SJCRH30 (cell line): ENCODE data around the gene CDH20. TPM values are rescaled to one million over a fixed set of nuclear protein-coding genes. Genes with fewer than 3 reads are reported as not detected.
A peak's percentile ranks its signal among the peaks of the same experiment; 100 is the strongest.
"Not testable (repeated sequence)": the region's sequence is repeated elsewhere in the genome, so short reads cannot be mapped to it uniquely, and the experiment has no call there.

ENCODE experiments used
- DNase-seq, 2 experiments: peaks; one replicate each; pipeline ENCODE4 v3.0.0-alpha.2; 2015 to 2020
- H3K27ac ChIP-seq: fragments of 250-450 bp; sonication (Bioruptor Pico); 2 replicates; pipeline ENCODE4 v1.5.1; 2020; ENCODE audit warnings: mild to moderate bottlenecking, moderate library complexity
- H3K27me3 ChIP-seq: fragments of 250-450 bp; sonication (Bioruptor Pico); 2 replicates; pipeline ENCODE4 v1.5.1; 2020; ENCODE audit warnings: mild to moderate bottlenecking, moderate library complexity
- H3K36me3 ChIP-seq: fragments of 250-450 bp; sonication (Bioruptor Pico); 2 replicates; pipeline ENCODE4 v1.5.1; 2020; ENCODE audit warnings: mild to moderate bottlenecking, moderate library complexity
- H3K4me1 ChIP-seq: fragments of 250-450 bp; sonication (Bioruptor Pico); 2 replicates; pipeline ENCODE4 v1.5.1; 2020; ENCODE audit warnings: mild to moderate bottlenecking, moderate library complexity
- H3K4me3 ChIP-seq: fragments of 250-450 bp; sonication (Bioruptor Pico); 2 replicates; pipeline ENCODE4 v1.5.1; 2020; ENCODE audit warnings: mild to moderate bottlenecking, moderate library complexity
- H3K9me3 ChIP-seq: fragments of 250-450 bp; sonication (Bioruptor Pico); replicated peaks from 2 replicates; pipeline ENCODE4 v1.5.1; 2020; ENCODE audit warnings: mild to moderate bottlenecking, moderate library complexity
- total RNA-seq: library from RNA; depleted of rRNA; stranded (reverse); fragments of >200 nt; shearing (Covaris generic); gene quantifications from 2 replicates; pipeline ENCODE4 v1.2.3, GENCODE V29; 2014

The CDH20 gene
- total RNA-seq, 1 experiment from 2014 or later: not detected

DNA sequence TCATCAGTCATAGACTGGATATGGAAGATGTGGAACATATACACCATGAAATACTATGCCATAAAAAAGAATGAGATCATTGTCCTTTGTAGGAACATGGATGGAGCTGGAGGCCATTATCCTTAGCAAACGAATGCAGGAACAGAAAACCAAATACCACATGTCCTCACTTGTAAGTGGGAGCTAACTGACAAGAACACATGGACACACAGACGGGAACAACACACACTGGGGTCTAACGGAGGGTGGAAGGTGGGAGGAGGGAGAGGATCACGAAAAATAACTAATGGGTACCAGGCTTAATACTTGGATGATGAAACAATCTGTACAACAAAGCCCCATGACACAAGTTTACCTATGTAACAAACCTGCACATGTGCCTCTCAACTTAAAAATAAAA lies 36.4 kb downstream of the CDH20 start:
- not testable (repeated sequence) for H3K27me3 ChIP-seq, H3K36me3 ChIP-seq, H3K9me3 ChIP-seq, H3K4me3 ChIP-seq
- DNase-seq: peak; percentile 57 to 76
- peaks cover 20% of the 10 kb centered on the region for H3K4me1 ChIP-seq
- peak overlapping the region; percentile 10; the same call in 1 of the 2 replicates for H3K27ac ChIP-seq

DNA sequence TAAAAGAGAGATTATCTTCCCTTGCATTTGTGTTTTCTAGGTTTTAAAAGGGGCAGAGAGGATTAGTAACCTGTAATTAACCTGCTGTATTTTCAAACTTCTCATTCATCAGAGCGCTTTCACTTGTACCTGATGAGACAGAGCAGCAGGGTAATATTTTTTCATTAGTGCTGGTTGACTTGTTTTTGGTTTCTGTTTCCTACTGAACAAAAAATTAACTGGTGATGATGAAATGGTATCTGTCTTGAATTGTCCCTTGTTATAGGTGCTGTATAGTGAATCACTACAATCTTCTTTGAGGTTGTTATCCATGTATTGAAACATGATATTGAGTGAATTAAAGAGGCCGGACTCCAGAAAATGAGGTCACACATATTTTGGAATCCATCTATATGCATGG lies 37.9 kb downstream of the CDH20 start:
- peaks cover 20% of the 10 kb centered on the region for H3K4me1 ChIP-seq
- no peak overlapping the region for H3K4me3 ChIP-seq
- H3K36me3 ChIP-seq: no peaks in the 10 kb centered on the region
- no peaks in the 10 kb centered on the region for H3K9me3 ChIP-seq
- no peak overlapping the region for H3K27ac ChIP-seq
- DNase-seq: no peak
- H3K27me3 ChIP-seq: no peaks in the 10 kb centered on the region

DNA sequence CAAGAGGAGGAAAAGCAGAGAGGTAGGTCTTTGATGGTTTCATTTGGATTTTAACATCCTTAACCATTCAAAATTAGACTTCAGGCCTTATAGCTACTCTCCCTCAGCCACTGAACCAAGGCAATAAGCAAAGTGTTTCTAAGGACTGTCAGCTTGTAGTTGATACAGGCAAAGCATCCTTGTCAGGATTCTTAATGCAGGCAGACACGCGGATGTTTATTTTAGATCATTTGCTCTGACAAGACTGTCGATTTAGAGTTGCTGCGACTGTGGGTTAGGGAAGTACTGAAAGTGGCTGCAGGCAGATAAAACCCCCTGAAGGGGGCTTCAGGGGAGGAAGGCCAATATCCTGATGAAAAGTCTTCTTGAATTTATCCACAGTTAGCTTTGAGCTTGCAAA lies 46.6 kb downstream of the CDH20 start:
- DNase-seq: no peak
- Histone ChIP-seq H3K4me1 (no peaks in the 10 kb centered on the region), H3K9me3 (no peaks in the 10 kb centered on the region), H3K36me3 (no peaks in the 10 kb centered on the region), H3K27me3 (no peaks in the 10 kb centered on the region), H3K27ac (no peak overlapping the region), H3K4me3 (no peak overlapping the region)

DNA sequence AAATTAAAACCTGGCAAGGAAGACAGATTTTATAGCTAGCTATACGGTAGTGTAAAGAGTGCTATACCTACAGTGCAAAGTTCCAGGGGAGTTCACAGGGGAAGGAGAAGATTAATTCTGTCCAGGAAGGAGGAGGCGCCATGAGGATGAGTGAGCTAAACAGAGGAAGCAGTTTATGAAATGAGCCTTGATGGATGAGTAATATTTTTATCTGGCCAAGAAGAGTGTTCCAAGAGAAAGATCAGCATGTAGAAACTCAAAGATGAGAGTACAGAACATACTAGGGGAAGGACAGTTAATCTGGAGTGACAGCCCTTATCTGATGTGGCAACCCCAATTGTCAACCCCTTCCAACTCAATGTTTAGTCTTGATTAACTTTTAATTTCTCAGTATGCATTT lies 54.8 kb downstream of the CDH20 start:
- no peak for DNase-seq

DNA sequence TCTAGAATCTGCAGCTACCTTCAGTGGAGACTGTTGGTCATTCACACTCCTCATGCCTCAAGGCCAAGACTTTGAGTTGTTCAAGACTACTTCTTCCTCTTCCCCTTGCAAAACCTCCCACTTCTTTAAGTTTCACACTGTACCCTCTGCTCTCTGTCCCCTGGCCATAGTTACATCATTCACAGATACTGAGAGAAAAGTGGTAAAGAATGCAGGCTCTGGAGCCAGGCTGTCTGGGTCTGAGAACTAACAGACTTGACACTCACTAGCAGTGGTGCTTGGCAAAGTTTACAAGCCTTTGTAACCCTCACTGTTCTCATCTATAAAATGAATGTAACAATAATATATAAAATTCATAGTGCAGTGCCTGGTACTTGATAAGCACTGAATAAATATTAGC lies 61.8 kb downstream of the CDH20 start:
- Histone ChIP-seq H3K36me3 (no peaks in the 10 kb centered on the region), H3K4me3 (no peak overlapping the region), H3K4me1 (no peaks in the 10 kb centered on the region), H3K27ac (no peak overlapping the region), H3K9me3 (no peaks in the 10 kb centered on the region), H3K27me3 (no peaks in the 10 kb centered on the region)
- no peak for DNase-seq

More for the DNA sequence above, 54.8 kb downstream of the CDH20 start:
- Histone ChIP-seq H3K27me3 (no peaks in the 10 kb centered on the region), H3K9me3 (no peaks in the 10 kb centered on the region), H3K4me3 (no peak overlapping the region), H3K36me3 (no peaks in the 10 kb centered on the region), H3K27ac (no peak overlapping the region), H3K4me1 (no peaks in the 10 kb centered on the region)

DNA sequence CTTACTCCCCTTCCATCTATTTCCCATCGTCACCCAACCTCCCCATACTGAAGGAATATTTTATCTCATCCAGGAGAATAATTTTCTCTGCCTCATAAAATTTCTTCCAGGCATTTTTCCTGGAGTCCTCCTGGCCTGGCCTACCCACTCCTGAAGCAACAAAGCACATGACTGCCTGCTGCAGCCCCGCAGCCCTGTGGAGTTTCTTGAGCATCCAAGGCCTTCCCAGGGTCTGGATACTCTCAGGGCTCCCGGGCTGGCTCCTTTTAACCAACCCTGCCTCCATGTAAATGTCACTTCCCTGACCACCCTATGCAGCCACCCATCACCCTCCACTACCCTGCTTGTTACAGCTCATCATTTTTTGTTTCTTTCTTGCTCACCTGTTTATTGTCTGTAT lies 64.0 kb downstream of the CDH20 start:
- H3K27me3 ChIP-seq: no peaks in the 10 kb centered on the region
- H3K4me3 ChIP-seq: no peak overlapping the region
- H3K9me3 ChIP-seq: no peaks in the 10 kb centered on the region
- H3K4me1 ChIP-seq: no peaks in the 10 kb centered on the region
- DNase-seq: no peak
- H3K36me3 ChIP-seq: no peaks in the 10 kb centered on the region
- H3K27ac ChIP-seq: no peak overlapping the region

DNA sequence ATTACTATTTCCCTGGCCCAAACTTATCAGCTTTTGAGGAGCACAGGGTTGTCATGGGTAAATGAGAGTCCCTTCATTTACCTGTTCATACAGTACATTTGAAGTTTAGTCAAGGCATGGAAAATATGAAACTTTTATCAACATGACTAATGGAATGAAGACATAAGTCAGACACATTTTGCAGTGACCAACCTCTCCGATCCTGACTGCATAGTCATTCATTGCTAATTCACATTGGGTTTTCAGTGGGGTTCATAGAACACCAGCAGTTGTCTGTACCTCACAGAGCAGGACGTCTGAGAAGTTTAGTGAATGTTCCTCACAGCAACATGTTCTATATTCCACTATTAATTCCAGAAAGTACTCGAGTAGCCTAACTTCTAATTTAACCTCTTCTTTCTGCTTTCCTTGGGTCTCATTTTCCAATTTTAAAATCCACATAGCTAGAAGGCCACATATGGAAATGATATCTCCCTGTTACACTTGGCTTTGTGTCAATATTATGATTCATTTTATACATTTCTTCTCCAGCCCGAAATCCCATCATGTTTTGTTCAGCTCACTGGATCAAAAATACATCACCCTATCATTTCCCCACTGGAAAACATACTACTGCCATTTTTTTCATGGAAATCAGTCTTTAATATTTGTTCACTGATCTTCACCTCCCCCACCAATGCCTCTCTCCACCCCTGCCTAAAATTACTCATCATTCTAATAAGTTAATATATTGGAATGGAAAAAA lies 65.9 kb downstream of the CDH20 start:
- H3K36me3 ChIP-seq: no peaks in the 10 kb centered on the region
- no peak overlapping the region for H3K27ac ChIP-seq
- no peak for DNase-seq
- H3K4me3 ChIP-seq: no peak overlapping the region
- no peaks in the 10 kb centered on the region for H3K4me1 ChIP-seq
- H3K27me3 ChIP-seq: no peaks in the 10 kb centered on the region
- H3K9me3 ChIP-seq: no peaks in the 10 kb centered on the region

DNA sequence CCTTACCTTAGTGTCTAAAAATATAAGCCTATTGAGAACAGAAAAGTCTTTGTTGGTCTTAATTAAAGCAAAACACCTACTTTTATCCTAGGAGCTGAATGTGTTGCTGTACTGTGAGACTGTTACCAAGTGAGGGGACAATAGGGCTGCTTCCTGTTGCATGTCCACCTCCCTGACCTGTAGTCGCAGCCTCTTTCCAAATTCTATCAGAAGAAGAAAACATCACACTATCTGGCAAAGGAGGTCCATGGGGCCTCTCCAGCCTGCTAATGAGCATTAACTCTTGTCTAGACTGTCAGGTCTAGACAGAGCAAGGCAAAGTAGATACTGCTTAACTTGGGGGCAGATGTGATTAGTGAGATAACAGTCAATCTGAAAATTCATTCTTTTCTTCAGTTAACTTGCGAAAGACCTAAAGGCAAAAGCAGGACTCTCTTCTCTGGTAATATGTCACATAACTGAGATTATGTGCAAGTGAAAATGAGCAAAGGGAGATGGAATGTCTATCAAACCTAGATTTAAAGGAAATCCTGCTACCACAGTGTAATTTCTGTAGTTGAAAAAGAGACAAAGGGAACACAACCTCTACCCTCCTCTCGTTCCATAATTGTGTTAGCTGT lies 66.9 kb downstream of the CDH20 start:
- Histone ChIP-seq H3K27me3 (no peaks in the 10 kb centered on the region), H3K9me3 (no peaks in the 10 kb centered on the region), H3K36me3 (no peaks in the 10 kb centered on the region), H3K4me3 (no peak overlapping the region), H3K27ac (no peak overlapping the region), H3K4me1 (no peaks in the 10 kb centered on the region)
- DNase-seq: no peak

DNA sequence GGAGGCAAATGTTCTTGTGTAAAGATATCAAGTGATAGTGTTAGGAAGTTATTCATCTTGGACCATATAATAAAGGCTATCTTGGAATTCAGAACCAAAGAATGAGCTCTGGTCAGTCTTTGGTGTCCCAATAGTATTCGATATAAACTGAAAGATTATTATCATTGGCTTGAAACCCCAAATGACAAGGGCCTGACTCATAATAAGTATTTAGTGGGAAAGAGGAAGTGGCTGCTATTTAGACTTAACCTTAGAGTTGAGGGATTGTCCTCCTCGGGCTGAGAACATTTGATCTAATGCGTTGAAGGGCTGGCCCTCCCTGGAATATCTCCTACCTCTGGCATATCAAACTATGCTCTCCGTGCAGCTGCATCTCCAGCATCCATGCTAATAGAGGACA lies 67.5 kb downstream of the CDH20 start:
- Histone ChIP-seq H3K4me3 (no peak overlapping the region), H3K4me1 (no peaks in the 10 kb centered on the region), H3K27ac (no peak overlapping the region), H3K36me3 (no peaks in the 10 kb centered on the region), H3K27me3 (no peaks in the 10 kb centered on the region), H3K9me3 (no peaks in the 10 kb centered on the region)
- DNase-seq: no peak

DNA sequence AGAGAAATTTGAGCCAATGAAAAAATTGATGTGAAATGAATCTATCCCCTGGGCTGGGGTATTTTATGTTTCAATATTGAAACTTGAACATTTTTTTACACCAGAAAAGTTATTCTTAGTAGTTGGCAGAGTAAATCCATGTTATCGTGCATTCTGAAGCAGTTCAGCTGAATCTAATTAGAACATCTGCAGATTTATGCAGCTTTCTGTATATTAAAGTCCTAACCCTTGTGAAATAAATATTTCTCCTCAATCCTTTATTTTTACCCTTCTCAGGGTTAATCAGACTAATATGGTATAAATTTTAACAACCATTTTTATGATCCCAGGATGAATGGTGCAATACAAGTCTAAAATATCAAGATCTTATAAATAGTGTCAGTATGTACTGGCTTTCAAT lies 69.5 kb downstream of the CDH20 start:
- Histone ChIP-seq H3K9me3 (no peaks in the 10 kb centered on the region), H3K4me1 (no peaks in the 10 kb centered on the region), H3K4me3 (no peak overlapping the region), H3K27me3 (no peaks in the 10 kb centered on the region), H3K36me3 (no peaks in the 10 kb centered on the region), H3K27ac (no peak overlapping the region)
- DNase-seq: no peak

DNA sequence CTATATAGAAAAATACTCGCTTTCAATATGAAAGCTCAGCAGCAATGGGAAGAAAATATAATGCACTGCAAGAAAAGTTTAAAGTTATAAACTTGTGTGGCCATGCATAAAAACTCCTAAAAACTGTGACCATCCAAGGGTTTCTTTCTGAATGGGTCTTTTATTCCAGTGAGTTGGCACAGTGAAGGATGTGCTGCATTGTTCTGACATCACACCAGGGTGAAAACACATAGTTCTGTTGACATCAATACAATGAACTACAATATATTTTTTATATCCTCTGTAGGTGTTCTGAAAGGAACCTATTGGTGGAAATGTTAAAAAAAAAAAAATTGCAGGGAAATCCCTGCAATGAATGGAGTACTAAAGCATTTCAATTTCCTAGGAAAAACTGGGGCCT lies 80.2 kb downstream of the CDH20 start:
- Histone ChIP-seq H3K27me3 (no peaks in the 10 kb centered on the region), H3K9me3 (no peaks in the 10 kb centered on the region), H3K36me3 (no peaks in the 10 kb centered on the region), H3K4me3 (no peak overlapping the region), H3K27ac (no peak overlapping the region), H3K4me1 (no peaks in the 10 kb centered on the region)
- no peak for DNase-seq

DNA sequence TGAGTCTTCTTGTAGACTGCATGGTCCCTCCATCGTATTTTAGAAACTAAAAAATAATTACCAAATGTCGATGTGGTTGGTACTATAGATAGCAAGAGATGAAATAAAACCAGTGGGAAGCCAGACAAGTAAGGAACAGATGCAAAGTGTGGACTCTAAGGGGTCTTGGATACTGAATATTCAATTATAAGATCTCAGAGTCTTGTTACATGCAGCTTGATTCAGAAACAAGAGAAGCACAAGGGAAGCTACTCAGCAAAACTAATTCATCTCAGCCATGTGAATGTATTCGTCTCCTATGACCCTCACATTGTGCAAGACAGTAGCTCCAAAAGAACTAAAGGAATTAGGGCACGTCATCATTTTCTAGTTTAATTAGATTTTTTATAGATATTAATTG lies 80.9 kb downstream of the CDH20 start:
- DNase-seq: no peak
- Histone ChIP-seq H3K36me3 (no peaks in the 10 kb centered on the region), H3K27me3 (no peaks in the 10 kb centered on the region), H3K4me3 (no peak overlapping the region), H3K4me1 (no peaks in the 10 kb centered on the region), H3K27ac (no peak overlapping the region), H3K9me3 (no peaks in the 10 kb centered on the region)

DNA sequence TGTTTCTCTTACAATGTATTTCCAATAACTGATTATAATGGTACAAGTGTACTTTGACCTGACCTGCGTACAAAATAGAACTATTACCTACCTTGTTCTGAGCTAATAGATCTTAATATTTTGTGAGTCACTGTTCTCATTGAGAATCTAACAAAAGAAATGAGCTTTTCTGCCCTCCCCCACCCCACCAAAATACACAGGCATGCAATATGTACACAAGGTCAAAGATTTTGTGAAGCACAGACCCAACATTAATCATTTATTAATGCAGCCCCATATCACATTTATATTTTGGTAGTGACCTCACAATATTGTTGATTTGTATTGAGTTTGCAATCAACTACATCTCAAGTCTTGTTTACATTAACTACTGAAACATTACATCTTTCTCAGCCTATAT lies 86.5 kb downstream of the CDH20 start:
- Histone ChIP-seq H3K27ac (no peak overlapping the region), H3K27me3 (no peaks in the 10 kb centered on the region), H3K9me3 (no peaks in the 10 kb centered on the region), H3K4me3 (no peak overlapping the region), H3K36me3 (no peaks in the 10 kb centered on the region), H3K4me1 (no peaks in the 10 kb centered on the region)
- no peak for DNase-seq

DNA sequence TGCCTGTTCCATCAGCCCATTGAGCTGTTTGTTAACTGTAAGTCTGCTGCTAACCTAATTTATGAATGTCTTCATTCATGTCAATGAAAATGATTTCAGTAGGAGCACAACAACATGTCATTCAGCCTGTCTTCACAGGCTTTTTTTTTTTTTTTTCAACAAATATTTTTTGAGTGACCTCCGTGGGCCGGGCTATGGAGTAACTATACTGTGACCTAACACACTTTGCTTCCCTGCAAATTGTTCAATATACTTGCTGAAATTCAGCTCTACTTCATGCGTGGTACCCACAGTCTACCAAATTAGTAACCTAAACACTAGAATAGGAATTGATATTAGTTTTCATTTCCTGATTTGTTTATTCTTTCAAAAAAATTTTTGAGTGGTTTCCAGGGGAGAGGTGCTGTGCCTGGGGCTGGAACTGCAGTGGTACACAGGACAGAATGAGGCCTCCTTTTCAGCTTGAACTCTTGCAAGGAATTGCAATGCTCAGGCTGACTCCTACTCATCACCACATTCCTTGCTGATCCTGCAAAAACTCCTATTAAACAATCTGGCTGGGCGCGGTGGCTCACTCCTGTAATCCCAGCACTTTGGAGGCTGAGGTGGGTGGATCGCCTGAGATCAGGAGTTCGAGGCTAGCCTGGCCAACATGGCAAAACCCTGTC lies 87.1 kb downstream of the CDH20 start:
- no peaks in the 10 kb centered on the region for H3K27me3 ChIP-seq
- no peak for DNase-seq
- H3K4me1 ChIP-seq: no peaks in the 10 kb centered on the region
- H3K4me3 ChIP-seq: no peak overlapping the region
- no peak overlapping the region for H3K27ac ChIP-seq
- H3K36me3 ChIP-seq: no peaks in the 10 kb centered on the region
- no peaks in the 10 kb centered on the region for H3K9me3 ChIP-seq

DNA sequence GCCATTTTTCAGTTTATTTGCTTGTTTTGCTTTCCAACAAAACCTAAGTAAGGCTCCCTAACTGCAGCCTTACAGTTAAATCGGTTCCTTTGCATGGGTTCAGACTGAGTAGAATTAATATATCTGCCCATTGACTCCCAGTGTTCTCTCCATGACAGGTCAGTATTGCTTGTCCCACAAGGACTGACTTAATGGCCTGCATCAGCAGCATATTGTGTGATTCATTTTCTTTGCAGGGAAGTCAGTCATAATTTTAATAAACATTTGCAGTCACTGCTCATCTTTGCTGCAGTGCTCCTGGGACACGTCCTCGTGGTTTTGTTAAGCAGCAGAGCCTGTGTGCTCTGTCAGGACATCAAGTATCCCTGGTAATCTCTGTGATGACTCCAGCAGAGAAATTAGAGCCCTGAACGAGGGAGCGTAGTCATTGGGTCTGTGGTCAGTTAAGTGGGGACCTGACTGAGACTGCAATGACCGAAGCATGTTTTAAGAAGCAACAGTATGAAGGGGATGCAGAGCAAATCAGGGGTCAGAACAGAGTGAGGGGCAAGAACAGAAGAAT lies 93.3 kb downstream of the CDH20 start:
- DNase-seq: peak in 1 of 2 experiments; percentile 1
- Histone ChIP-seq H3K27me3 (no peaks in the 10 kb centered on the region), H3K4me3 (no peak overlapping the region), H3K36me3 (no peaks in the 10 kb centered on the region), H3K4me1 (no peaks in the 10 kb centered on the region), H3K27ac (no peak overlapping the region), H3K9me3 (no peaks in the 10 kb centered on the region)
